ENCODE data around the gene MAPK8IP2. TPM values are rescaled to one million over a fixed set of nuclear protein-coding genes. Genes with fewer than 3 reads are reported as not detected.

The MAPK8IP2 gene
- total and polyA plus RNA-seq, 2 of the 4 experiments (the other 2 are of a cell fraction): under 0.01 to 0.14 TPM

- Histone ChIP-seq H3K27ac (ENCODE audit: insufficient read depth, low read length) (peak overlapping the region; percentile 85), H3K9me3 (ENCODE audit: control insufficient read depth, insufficient read depth, low read length) (no peaks in the 10 kb centered on the region), H2BK15ac (ENCODE audit: low read depth, low read length) (no peak overlapping the region), H3K56ac (ENCODE audit: extremely low read depth, insufficient read depth, low read length) (peak overlapping the region; percentile 35; the same call in 1 of the 2 replicates), H2AFZ (replicated peaks; ENCODE audit: low read length, poor library complexity) (peak overlapping the region; percentile 99), H4K91ac (ENCODE audit: insufficient read depth, low read depth, low read length) (peak overlapping the region; percentile 90; the same call in 1 of the 2 replicates), H3K4me2 (ENCODE audit: low read depth, low read length) (peak overlapping the region; percentile 94), H3K36me3 (ENCODE audit: control insufficient read depth, insufficient read depth, low read length) (peaks cover 4% of the 10 kb centered on the region; the same call in 1 of the 2 replicates), H2AK9ac (replicated peaks; ENCODE audit: low read depth, low read length, poor library complexity) (peak overlapping the region; percentile 93), H4K5ac (ENCODE audit: low read depth, low read length) (peak overlapping the region; percentile 63), H3K4me3 (ENCODE audit: insufficient read depth, low read depth, low read length) (peak overlapping the region; percentile 80), H3K9me1 (ENCODE audit: insufficient read depth, low read length) (peaks cover 28% of the 10 kb centered on the region), H3K79me1 (ENCODE audit: low read depth in 1 of 2, low read length in 2 of 2) (peaks cover 18 to 39% of the 10 kb centered on the region in 2 experiments), H3K14ac (replicated peaks; ENCODE audit: low read depth, low read length) (peak overlapping the region; percentile 96), H4K8ac (ENCODE audit: low read depth in 2 of 2, low read length in 2 of 2) (peak overlapping the region; percentile 68 to 97), H2BK20ac (ENCODE audit: low read depth, low read length) (no peak overlapping the region), H4K20me1 (ENCODE audit: insufficient read depth, low read length) (no peaks in the 10 kb centered on the region; the same call in 1 of the 2 replicates), H2AK5ac (ENCODE audit: low read depth, low read length) (peak overlapping the region; percentile 81), H3K9ac (ENCODE audit: low read depth, low read length) (peak overlapping the region; percentile 74), H3K27me3 (ENCODE audit: control insufficient read depth, insufficient read depth, low read length) (no peaks in the 10 kb centered on the region), H2BK5ac (ENCODE audit: low read depth, low read length, poor library complexity, severe bottlenecking) (peak overlapping the region; percentile 84), H3K4ac (ENCODE audit: low read depth, low read length) (peak overlapping the region; percentile 97), H2BK120ac (ENCODE audit: low read depth, low read length) (peak overlapping the region; percentile 75), H3K4me1 (ENCODE audit: control insufficient read depth, insufficient read depth, low read length) (peaks cover 17% of the 10 kb centered on the region), H3K23ac (ENCODE audit: low read depth, low read length) (peak overlapping the region; percentile 82), H3K18ac (ENCODE audit: low read depth, low read length) (peak overlapping the region; percentile 45; the same call in 1 of the 2 replicates)
- in situ Hi-C loops (cut with MboI; ENCODE audit: low sequenced_read_pairs) (no loop called here), dilution Hi-C loops (cut with HindIII; ENCODE audit: low sequenced_read_pairs, unreplicated experiment) (no loop called here), intact Hi-C loops (cut with micrococcal nuclease) (loop anchor here (2.0 to 5.0 kb wide), 3 partner anchors 43 to 55 kb away; partner anchors contain the start of genes ARSA and SCO2)
- ATAC-seq (ENCODE audit: low read depth): no peak
- BruUV-seq (replicated peaks): no TSS peak
- 17% methylated on average over 21 of the region's 39 CpGs; no CpG with 5 or more reads in 1 of the 2 experiments for WGBS, 2 experiments (ENCODE audit: extremely low coverage in 2 of 2, insufficient read length in 1 of 2)
- DNase-seq: no peak
- no peak for TF ChIP-seq CTCF (conservative IDR thresholded peaks at IDR 0.05; ENCODE audit: low read depth, low read length)
- no peak for TF ChIP-seq NFE2L2 (IDR thresholded peaks at IDR 0.05; ENCODE audit: low read depth, low read length)
- TF ChIP-seq USF2 (IDR thresholded peaks at IDR 0.05; ENCODE audit: low read depth, low read length): no peak
- TF ChIP-seq, protein P1, sequence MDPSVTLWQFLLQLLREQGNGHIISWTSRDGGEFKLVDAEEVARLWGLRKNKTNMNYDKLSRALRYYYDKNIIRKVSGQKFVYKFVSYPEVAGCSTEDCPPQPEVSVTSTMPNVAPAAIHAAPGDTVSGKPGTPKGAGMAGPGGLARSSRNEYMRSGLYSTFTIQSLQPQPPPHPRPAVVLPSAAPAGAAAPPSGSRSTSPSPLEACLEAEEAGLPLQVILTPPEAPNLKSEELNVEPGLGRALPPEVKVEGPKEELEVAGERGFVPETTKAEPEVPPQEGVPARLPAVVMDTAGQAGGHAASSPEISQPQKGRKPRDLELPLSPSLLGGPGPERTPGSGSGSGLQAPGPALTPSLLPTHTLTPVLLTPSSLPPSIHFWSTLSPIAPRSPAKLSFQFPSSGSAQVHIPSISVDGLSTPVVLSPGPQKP (IDR thresholded peaks at IDR 0.05; ENCODE audit: borderline replicate concordance, low read depth, low read length): no peak
- TF ChIP-seq CHD1 (IDR thresholded peaks at IDR 0.05; ENCODE audit: low read depth, low read length): no peak
- no peak for TF ChIP-seq MAZ (IDR thresholded peaks at IDR 0.05; ENCODE audit: borderline replicate concordance, low read depth, low read length)
- no peak for TF ChIP-seq CEBPB (IDR thresholded peaks at IDR 0.05; ENCODE audit: low read depth, low read length)
- TF ChIP-seq MAFK (IDR thresholded peaks at IDR 0.05; ENCODE audit: low read depth, low read length): no peak
- TF ChIP-seq POLR2A (IDR thresholded peaks at IDR 0.05; ENCODE audit: low read depth, low read length): no peak
- no peak for TF ChIP-seq RFX5 (IDR thresholded peaks at IDR 0.05; ENCODE audit: low read depth, low read length)
- CTCF ChIA-PET: interaction anchor here (1.0 to 1.6 kb wide), 2 partner anchors 56 kb away, joined by 4 to 5 read pairs; partner anchors contain the start of gene SCO2
- POLR2A ChIA-PET (ENCODE audit: unreplicated experiment): interaction anchor here (1.6 kb wide), 1 partner anchor 11 kb away, joined by 3 read pairs; no protein-coding TSS in a partner anchor
These were observed 18.6 kb upstream of the MAPK8IP2 start for GRCh38 chr22:50581950-50582492.
